A549 (cell line): Measurements from ENCODE around the gene MARCHF10. TPM values are rescaled to one million over a fixed set of nuclear protein-coding genes. Genes with fewer than 3 reads are reported as not detected.

Source experiments
- ATAC-seq, 2 experiments: fragments of 200-7000 bp in 1 of 2; fragments of >200 bp in 1 of 2; cut with Nextera tagmentation in 1 of 2; cut with Tn5 transposase in 1 of 2; 3 replicates each; pipeline versions ENCODE4 v1.8.0 to v1.9.1; 2018 to 2020; ENCODE audit warnings: mild to moderate bottlenecking in 1 of 2, moderate library complexity in 1 of 2
- CTCF ChIA-PET: fragments of 300-600 bp; sonication (Branson Sonifier 250); formaldehyde crosslinking; extraction: SDS; loops from one replicate; lab custom pipeline; 2021; ENCODE audit warnings: antibody characterized with exemption, inconsistent platforms; lab: Yijun Ruan, JAX
- POLR2A ChIA-PET: fragments of 350-600 bp; formaldehyde crosslinking; extraction: SDS; loops from one replicate; lab custom pipeline; 2021; ENCODE audit warnings: antibody characterized with exemption, inconsistent platforms; lab: Yijun Ruan, JAX
- DNase-seq, 2 experiments: peaks; one replicate each; pipeline versions ENCODE4 v3.0.0 to v3.0.0-alpha.2; 2011 to 2016; ENCODE audit warnings: low read depth in 1 of 2, low spot score in 1 of 2
- FAIRE-seq: peaks from 2 replicates; lab custom pipeline; 2011; peaks lifted over from hg19 to GRCh38; lab: Jason Lieb, UNC
- H3K27ac ChIP-seq, 2 experiments: fragments of >200 bp; sonication (Bioruptor Twin); formaldehyde crosslinking; 3 replicates each; pipeline ENCODE4 v1.5.1; 2016 to 2017
- H3K4me1 ChIP-seq: fragments of >200 bp; sonication (Bioruptor Twin); formaldehyde crosslinking; 3 replicates; pipeline ENCODE4 v1.6.1; 2016
- H3K4me2 ChIP-seq: fragments of >200 bp; sonication (Bioruptor Twin); formaldehyde crosslinking; 3 replicates; pipeline ENCODE4 v1.6.1; 2016
- H3K4me3 ChIP-seq: fragments of >200 bp; sonication (Bioruptor Twin); formaldehyde crosslinking; 3 replicates; pipeline ENCODE4 v1.5.1; 2016
- H3K9me3 ChIP-seq: fragments of >200 bp; sonication (Bioruptor Twin); formaldehyde crosslinking; 3 replicates; pipeline ENCODE4 v1.6.1; 2016
- CTCF ChIP-seq: fragments of >200 bp; sonication (Bioruptor Twin); formaldehyde crosslinking; IDR thresholded peaks from 3 replicates; pipeline ENCODE4 v1.5.1; 2016
- EHMT2 ChIP-seq: fragments of 200-600 bp; sonication (generic); IDR thresholded peaks from 2 replicates; pipeline ENCODE4 v1.6.1; 2016; ENCODE audit warnings: antibody characterized with exemption, low read depth, mild to moderate bottlenecking, moderate library complexity
- ESRRA ChIP-seq: fragments of 150-350 bp; IDR thresholded peaks from 2 replicates; pipeline ENCODE4 v1.6.1; 2014; ENCODE audit warnings: mild to moderate bottlenecking, low read length, borderline replicate concordance
- FOSL2 ChIP-seq, 2 experiments: fragments of 450-650 bp in 1 of 2; fragments of >200 bp in 1 of 2; sonication (Bioruptor Twin) in 1 of 2; formaldehyde crosslinking; IDR thresholded peaks; 2 replicates each; pipeline versions ENCODE4 v1.5.0 to v1.6.1; 2016 to 2020; ENCODE audit warnings: mild to moderate bottlenecking in 1 of 2, moderate library complexity in 1 of 2
- HDAC2 ChIP-seq: fragments of 200-600 bp; sonication (generic); IDR thresholded peaks from 2 replicates; pipeline ENCODE4 v1.6.1; 2016
- HOXB13 ChIP-seq: fragments of 250-450 bp; sonication (Bioruptor Pico); IDR thresholded peaks from 2 replicates; pipeline ENCODE4 v1.5.0; 2020; ENCODE audit warnings: low read depth, mild to moderate bottlenecking, moderate library complexity
- JUN ChIP-seq, 2 experiments: fragments of >200 bp; sonication (Bioruptor Twin); formaldehyde crosslinking; IDR thresholded peaks; 2 replicates in 1 of 2; 3 replicates in 1 of 2; pipeline ENCODE4 v1.6.1; 2016 to 2017
- MAFK ChIP-seq: fragments of 450-650 bp; IDR thresholded peaks from 2 replicates; pipeline ENCODE4 v1.6.1; 2014; ENCODE audit not compliant: partially characterized antibody
- MYC ChIP-seq: IDR thresholded peaks from 2 replicates; pipeline ENCODE4 v1.6.1; 2012; ENCODE audit warnings: mild to moderate bottlenecking, inconsistent platforms, low read length, improper control_type of control experiment, borderline replicate concordance
- NPAS2 ChIP-seq: fragments of 250-450 bp; sonication (Bioruptor Pico); IDR thresholded peaks from 2 replicates; pipeline ENCODE4 v1.8.0; 2022; ENCODE audit warnings: mild to moderate bottlenecking, moderate library complexity, borderline replicate concordance
- POLR2A ChIP-seq: IDR thresholded peaks from 2 replicates; pipeline ENCODE4 v1.6.1; 2012; ENCODE audit warnings: mild to moderate bottlenecking, low read length
- POLR2AphosphoS2 ChIP-seq: conservative IDR thresholded peaks from 2 replicates; pipeline ENCODE4 v1.6.1; 2012; ENCODE audit warnings: low read length, improper control_type of control experiment, inconsistent platforms
- RCOR1 ChIP-seq: fragments of 150-350 bp; IDR thresholded peaks from 2 replicates; pipeline ENCODE4 v1.6.1; 2014; ENCODE audit warnings: antibody characterized with exemption, low read length, low read depth
- RFX5 ChIP-seq: fragments of 450-650 bp; IDR thresholded peaks from 2 replicates; pipeline ENCODE4 v1.7.1; 2014; ENCODE audit warnings: antibody characterized with exemption, mild to moderate bottlenecking, moderate library complexity
- RNF2 ChIP-seq: fragments of 200-600 bp; sonication (generic); IDR thresholded peaks from 2 replicates; pipeline ENCODE4 v1.6.1; 2016; ENCODE audit warnings: low read depth, mild to moderate bottlenecking, antibody characterized with exemption, moderate library complexity, borderline replicate concordance
- SMC3 ChIP-seq: fragments of >200 bp; sonication (Bioruptor Twin); formaldehyde crosslinking; IDR thresholded peaks from 3 replicates; pipeline ENCODE4 v1.6.1; 2018; ENCODE audit warnings: inconsistent platforms
- TP53 ChIP-seq: fragments of 250-450 bp; sonication (Bioruptor Pico); IDR thresholded peaks from 2 replicates; pipeline ENCODE4 v1.5.0; 2021; ENCODE audit warnings: mild to moderate bottlenecking, moderate library complexity
- USF2 ChIP-seq: fragments of 450-650 bp; IDR thresholded peaks from 2 replicates; pipeline ENCODE4 v1.6.1; 2014; ENCODE audit warnings: antibody characterized with exemption
- ZC3H11A ChIP-seq: fragments of 450-650 bp; IDR thresholded peaks from 2 replicates; pipeline ENCODE4 v1.6.1; 2014; ENCODE audit warnings: antibody characterized with exemption, mild to moderate bottlenecking
- ZNF302 ChIP-seq: fragments of 250-450 bp; sonication (Bioruptor Pico); IDR thresholded peaks from 2 replicates; pipeline ENCODE4 v1.9.0; 2021; ENCODE audit warnings: inconsistent platforms, mild to moderate bottlenecking, moderate library complexity
- WGBS: methylation state at CpG from one replicate; pipeline ENCODE4 v1.1.6; 2017; ENCODE audit errors: missing lambda C conversion rate; 5-methylcytosine and 5-hydroxymethylcytosine counted together
- polyA plus RNA-seq, 4 experiments: library from polyadenylated mRNA; depleted of rRNA in 3 of 4; stranded (reverse); fragments of >200 nt; fragmentation: RNase III in 1 of 4; extraction: RNeasy Plus Mini Kit Qiagen cat#74134 plus additional on column Dnase treatment in 1 of 4; gene quantifications; 2 replicates in 3 of 4; 3 replicates in 1 of 4; pipeline ENCODE4 v1.2.3, GENCODE V29; 2011 to 2017

Gene MARCHF10
- polyA plus RNA-seq, 2 of the 4 experiments (the other 2 are of a cell fraction), result 0.43 to 0.57 TPM

- TF ChIP-seq POLR2A (no peak), JUN (IDR thresholded peaks at IDR 0.05) (no peak), RCOR1 (no peak), CTCF (no peak), ZC3H11A (no peak), TP53 (CRISPR knock-in tag) (no peak)
Observed at GRCh38 chr17:62662855-62663254, 145.3 kb downstream of the MARCHF10 start (continued).

GRCh38 chr17:62661337-62661736 lies 146.8 kb downstream of the MARCHF10 start:
- ATAC-seq, result no peak

GRCh38 chr17:62660629-62661118 lies 147.4 kb downstream of the MARCHF10 start:
- DNase-seq, result no peak
- Histone ChIP-seq H3K4me1 (no peaks in the 10 kb centered on the region), H3K4me2 (no peak overlapping the region), H3K9me3 (peaks cover 15% of the 10 kb centered on the region), H3K4me3 (no peak overlapping the region), H3K27ac (no peak overlapping the region)
- ChIA-PET POLR2A (no interaction called here), CTCF (interaction anchor here (1.4 to 7.5 kb wide), 3 partner anchors 11 to 19 kb away, joined by 4 to 52 read pairs (median 5); no protein-coding TSS in a partner anchor)
- WGBS, result 81% methylated on average over 2 of the region's 2 CpGs
- FAIRE-seq, result no peak
- no peak for TF ChIP-seq EHMT2
- no peak for TF ChIP-seq HDAC2
- no peak for TF ChIP-seq ZNF302 (CRISPR knock-in tag)
- TF ChIP-seq MAFK, result no peak
- no peak for TF ChIP-seq RNF2
- TF ChIP-seq RCOR1, result no peak
- TF ChIP-seq POLR2AphosphoS2, result no peak
- no peak for TF ChIP-seq HOXB13 (CRISPR knock-in tag)
- TF ChIP-seq RFX5, result no peak
- TF ChIP-seq USF2, result no peak
- no peak for TF ChIP-seq NPAS2 (CRISPR knock-in tag)
- ATAC-seq, result no peak

More at GRCh38 chr17:62661337-62661736, 146.8 kb downstream of the MARCHF10 start:
- WGBS, result 86% methylated on average over 1 of the region's 1 CpG
- POLR2A ChIA-PET, result no interaction called here
- CTCF ChIA-PET, result interaction anchor here (1.4 to 7.5 kb wide), 2 partner anchors 10 to 15 kb away, joined by 4 to 52 read pairs; no protein-coding TSS in a partner anchor
- FAIRE-seq (no peak), DNase-seq (no peak)
- Histone ChIP-seq H3K9me3 (peaks cover 15% of the 10 kb centered on the region), H3K27ac (no peak overlapping the region), H3K4me2 (no peak overlapping the region), H3K4me3 (no peak overlapping the region), H3K4me1 (no peaks in the 10 kb centered on the region)
- no peak for TF ChIP-seq ESRRA
- no peak for TF ChIP-seq FOSL2 (IDR thresholded peaks at IDR 0.05)
- TF ChIP-seq FOSL2 (CRISPR knock-in tag; IDR thresholded peaks at IDR 0.05), result no peak
- TF ChIP-seq SMC3, result no peak
- no peak for TF ChIP-seq POLR2AphosphoS2
- TF ChIP-seq CTCF, result no peak
- no peak for TF ChIP-seq MYC
- TF ChIP-seq POLR2A, result no peak
- no peak for TF ChIP-seq HDAC2
